Measurements from ENCODE around the gene BRSK2.

- TF ChIP-seq CTCF (IDR thresholded peaks at IDR 0.05) = no peak
- TF ChIP-seq POLR2A (IDR thresholded peaks at IDR 0.05) = no peak
- no peak for TF ChIP-seq POLR2AphosphoS5 (IDR thresholded peaks at IDR 0.05)
Measured at GRCh38 chr11:1460396-1460985, 70.8 kb downstream of the BRSK2 start.

Measured in upper lobe of left lung (tissue), 4 donors.